Putamen (tissue), 1 donor: Measurements from ENCODE around the gene KIAA0232.

ENCODE experiments used
- DNase-seq: peaks from one replicate; pipeline ENCODE4 v3.0.0-alpha.2; 2016; ENCODE audit warnings: low spot score

Gene KIAA0232

GRCh38 chr4:6782147-6782845, at the start of gene KIAA0232:
KIAA0232 (plus strand) TSS chr4:6782727; CDS start chr4:6824454, 41,727 bp downstream.
- peak; percentile 94 for DNase-seq

DNA sequence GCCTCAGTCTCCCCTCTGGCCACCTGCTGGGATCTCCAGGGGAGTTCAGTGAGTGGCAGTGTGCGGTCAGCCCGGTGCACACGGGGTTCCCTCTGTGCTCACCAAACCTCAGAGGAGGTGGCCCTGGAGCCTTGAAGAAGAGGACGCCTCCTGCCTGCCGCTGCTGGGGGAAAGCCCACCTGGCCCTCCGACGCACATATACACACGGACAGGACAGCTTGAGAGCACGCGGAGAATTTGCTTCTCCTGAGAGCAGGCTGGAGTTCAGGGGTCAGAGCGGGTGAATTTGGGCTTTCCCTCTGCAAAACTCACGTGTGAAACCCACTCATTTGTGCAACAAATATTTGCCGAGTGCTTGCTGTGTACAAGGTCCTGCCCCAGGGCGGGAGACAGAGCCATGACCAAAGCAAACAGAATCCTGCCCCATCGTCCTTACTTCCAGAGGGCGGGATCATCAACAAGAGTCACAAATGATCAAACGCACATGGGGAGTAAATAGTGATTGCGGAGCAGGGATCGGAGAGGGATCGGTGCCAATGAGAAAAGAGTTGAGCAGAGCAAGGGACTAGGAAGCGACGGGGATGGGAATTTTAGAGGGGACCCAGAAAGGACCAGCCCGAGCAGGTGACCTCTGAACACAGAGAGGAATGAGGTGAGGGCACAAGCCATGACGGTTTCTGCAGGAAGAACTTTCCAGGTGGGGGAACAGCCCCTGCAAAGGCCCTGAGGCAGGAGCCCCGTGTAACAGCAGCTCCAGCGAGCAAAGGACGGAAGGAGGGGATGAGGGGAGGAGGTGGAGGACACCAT, 49.0 kb upstream of the KIAA0232 start:
- DNase-seq, result no peak

DNA sequence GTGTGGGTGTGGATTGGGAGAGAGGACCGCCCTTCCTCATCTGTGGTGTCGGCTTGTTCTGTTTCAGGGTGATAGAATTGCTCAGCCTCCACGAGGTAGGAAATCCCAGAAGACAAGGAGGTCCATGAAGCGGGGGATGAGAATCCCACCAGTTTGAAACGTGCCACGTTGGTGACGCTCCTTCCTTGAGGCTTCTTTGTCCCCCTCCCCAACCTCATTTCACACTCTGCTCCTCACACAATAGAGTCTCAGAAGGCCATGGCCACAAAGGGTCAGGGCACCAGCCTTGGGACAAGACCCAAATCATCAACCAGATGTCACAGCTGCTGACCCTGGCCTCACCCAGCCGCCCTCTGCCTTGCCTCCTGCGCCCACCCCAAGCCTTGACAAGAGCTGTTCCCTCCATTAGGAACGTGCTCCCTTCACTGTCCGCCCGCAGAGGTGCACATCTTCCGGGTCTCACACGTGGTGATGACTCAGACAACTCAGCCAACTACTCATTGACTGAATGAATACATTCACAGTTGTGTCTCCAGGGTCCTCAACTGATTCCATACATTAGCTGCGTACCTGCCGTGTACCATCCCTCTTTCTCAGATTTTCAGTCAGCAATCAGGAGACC, 48.3 kb upstream of the KIAA0232 start:
- DNase-seq, result no peak

- no peak for DNase-seq
These were observed 42.6 kb upstream of the KIAA0232 start for GRCh38 chr4:6739920-6740319.

DNA sequence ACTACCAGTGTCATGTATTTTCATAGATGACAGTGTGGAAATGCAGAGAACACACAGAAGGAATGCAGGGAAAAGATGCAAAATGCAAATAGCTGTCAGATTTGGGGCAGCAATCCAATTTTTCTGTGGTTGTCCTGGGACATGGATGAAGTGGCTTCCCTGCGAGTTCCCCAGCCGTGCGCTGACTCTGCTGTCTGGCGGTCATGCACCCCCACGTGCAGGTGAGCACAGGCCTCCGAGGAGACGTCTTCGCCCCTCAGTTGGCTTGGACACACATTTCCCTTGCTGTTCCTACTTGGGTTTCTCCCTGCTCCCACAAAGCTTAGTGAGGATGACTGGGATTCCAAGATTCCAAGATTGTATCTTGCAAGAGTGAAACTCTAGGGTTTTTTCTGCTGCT, 42.2 kb upstream of the KIAA0232 start:
- no peak for DNase-seq

DNA sequence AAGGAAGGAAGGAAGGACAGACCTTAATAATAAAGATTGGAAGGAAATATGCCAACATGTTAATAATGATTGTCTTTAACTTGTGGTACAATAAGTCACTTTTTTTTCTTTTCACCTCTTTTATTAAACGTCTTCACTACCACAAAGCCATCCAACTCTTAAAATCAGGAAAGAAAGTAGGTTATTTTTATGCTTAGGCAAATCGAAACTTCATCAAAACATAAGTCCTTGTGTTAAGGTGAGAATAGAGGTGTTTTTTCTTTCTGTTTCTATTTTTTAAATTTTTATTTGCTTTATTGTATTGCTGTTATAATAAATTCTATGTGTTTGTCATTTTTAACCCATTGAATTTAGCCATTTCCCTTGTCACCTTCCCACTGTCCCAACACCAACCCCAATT, 40.0 kb upstream of the KIAA0232 start:
- DNase-seq, result no peak

DNA sequence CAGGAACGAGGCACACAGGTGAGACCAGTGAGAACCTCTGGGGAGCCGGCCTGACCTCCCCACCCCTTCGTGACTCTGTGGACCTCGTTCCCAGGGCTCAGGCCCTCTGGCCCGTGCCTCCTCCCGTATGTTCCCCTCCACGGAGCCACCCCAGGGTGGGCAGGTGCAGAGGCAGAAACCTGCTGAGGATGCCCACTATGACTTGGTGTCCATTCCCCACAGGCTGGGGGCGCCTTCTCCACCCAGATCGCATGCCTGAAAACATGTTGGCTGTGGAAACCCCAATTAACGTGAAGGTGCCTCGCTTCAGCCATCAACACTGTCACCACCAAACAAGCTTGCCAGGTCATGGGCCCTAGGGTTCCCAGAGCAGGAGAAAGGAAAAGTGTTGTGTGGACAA, 39.5 kb upstream of the KIAA0232 start:
- DNase-seq, result no peak

- DNase-seq, result no peak
These were observed 35.7 kb upstream of the KIAA0232 start for GRCh38 chr4:6746721-6747293.

DNA sequence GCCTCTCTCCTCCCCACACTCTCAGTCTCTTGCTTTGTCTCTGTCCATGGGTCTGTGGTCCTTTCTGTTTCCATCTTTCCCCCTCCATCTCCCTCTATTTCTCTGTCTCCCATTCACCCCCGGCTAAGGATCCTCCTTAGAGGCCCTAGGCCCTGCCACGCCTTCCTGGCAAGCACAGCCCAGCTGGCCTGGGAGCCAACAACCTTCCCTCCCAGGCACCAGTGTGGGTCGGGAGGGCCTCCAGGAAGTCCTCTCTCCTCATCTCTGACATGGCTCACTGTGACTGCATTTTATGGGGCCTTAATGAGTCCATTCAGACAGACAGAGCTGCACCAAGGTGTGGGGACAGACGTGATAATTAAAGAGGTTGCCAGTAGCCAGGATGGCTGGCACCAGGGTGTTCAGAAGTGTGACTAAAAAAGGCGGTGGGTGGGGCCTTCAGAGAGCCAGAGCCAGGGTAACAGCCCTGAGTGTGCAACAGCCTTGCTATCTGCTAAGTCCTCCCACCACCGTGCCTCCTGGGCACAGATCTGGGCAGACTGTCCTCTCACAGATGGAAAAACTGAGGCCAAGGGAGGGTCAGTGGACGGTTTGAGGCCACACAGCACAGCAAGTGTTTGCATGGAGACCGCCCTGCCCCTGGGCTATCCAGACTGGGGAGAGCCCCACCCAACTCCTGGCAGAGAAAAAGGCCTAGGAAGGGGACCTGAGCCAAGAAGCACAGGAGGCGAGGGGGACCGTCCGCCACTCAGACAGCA, 35.1 kb upstream of the KIAA0232 start:
- DNase-seq, result no peak

DNA sequence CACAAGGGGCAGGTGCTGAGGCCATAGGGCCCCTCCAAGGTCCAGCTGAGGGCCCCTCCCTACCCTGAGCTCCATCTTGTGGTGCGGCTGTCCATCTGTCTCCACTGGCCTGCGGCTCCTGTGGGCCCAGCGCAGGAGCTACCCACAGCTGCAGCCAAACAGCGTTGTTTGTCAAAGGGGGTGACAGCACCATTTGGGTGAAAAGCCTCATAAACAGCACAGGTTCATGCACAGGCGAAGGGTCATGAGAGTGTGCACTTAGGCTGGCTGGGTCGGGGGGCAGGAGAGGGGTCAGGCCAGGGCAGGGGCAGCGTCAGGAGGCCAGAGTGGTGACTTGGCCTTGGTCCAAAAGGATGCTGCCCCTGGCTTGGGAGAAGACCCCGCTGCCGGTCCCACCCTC, 34.2 kb upstream of the KIAA0232 start:
- no peak for DNase-seq

GRCh38 chr4:6749340-6750171, 33.0 kb upstream of the KIAA0232 start:
- no peak for DNase-seq

DNA sequence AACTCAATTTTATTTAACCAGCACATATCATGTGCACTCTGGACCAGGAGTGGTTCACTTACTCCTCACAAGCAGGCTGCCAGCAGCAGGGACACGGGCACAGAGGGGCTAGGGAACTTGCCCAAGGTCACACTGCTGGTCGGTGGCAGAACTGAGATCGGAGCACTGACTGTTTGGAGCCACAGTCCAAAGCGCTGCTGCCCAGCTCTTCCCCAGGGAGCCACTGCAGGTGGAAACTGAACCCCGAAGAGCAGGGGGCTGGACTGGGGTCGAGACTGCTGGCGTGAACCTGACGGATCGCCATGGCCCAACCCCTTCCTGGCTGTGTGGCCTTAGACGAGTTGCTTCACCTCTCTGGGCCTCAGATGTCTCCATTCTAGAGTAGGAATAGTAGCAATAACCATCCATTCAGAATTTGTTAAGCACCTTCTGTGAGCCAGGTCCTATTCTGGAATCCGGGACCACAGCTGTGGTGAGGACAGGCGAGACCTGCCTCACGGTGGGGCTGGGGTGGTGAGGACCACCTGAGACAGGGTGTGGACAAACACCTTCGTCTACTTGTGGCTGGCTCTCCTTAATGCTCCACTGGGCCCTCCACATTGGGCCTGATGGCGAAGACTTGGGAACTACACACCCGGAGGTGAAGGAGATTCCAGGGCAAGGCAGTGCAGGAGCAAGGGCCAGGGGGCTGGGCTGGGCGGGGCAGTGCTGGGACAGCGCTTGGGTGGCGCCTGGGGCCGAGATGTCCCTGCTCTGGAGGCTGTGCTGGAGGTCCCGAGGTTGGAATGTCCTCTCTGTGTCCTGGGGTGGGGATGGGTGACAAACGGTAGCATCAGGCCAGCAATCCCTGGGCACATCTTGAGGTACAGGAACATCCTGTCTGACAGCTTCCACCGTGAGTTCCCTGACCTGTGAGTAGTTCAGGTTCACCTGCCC, 32.0 kb upstream of the KIAA0232 start:
- no peak for DNase-seq

- DNase-seq, result no peak
These were observed 30.7 kb upstream of the KIAA0232 start for GRCh38 chr4:6751611-6752485.

- no peak for DNase-seq
These were observed 30.1 kb upstream of the KIAA0232 start for GRCh38 chr4:6752486-6752829.

- no peak for DNase-seq
These were observed 29.4 kb upstream of the KIAA0232 start for GRCh38 chr4:6753103-6753560.

DNA sequence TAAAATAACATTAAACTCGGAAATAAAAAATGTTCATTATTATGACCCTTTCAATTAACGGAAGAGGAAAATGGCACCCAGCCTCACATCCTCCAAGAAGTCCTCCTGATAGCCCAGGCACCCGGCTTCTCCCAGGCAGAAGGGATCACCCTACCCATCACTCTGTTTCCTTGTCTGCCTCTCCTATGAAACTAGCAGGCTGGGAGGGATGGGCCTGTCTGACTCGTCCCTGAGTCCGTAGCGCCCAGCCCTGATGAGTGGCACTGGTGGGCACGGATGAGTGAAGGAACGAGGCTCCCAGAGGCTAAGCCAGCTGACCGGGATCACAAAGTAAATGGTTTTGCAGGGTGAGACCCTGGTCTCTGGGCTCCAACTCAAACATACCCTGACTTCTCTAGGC, 28.6 kb upstream of the KIAA0232 start:
- no peak for DNase-seq

DNA sequence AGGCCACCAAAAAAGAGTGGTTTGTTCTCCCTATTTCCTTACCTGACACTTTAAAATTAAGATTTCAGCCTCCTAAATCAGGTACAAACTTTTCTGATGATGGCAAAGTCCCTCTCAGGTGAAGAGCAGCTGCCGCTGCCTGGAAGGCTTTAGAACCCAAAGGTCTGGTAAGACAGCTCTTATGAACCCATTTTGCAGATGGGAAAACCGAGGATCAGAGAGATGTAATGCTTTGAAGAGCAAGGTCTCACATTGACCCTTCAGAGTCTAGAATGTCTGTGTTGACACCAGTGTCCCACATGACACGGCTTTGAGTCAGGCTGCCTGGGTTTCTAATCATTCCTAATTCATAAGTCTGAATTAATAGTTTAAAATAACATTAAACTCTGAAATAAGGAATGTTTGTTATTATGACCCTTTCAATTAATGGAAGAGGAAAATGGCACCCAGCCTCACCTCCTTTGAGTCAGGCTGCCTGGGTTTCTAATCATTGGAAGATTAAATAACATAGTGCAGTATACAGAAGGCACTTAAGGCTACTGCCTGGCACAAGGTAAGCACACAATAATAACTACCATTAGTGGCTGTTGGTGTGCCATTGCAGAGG, 27.9 kb upstream of the KIAA0232 start:
- DNase-seq, result no peak

- DNase-seq, result no peak
These were observed 27.3 kb upstream of the KIAA0232 start for GRCh38 chr4:6755088-6755753.
